H1 (cell line): ENCODE data around the gene MT4. TPM values are rescaled to one million over a fixed set of nuclear protein-coding genes. Genes with fewer than 3 reads are reported as not detected.

ENCODE experiments used
- CEBPB ChIP-seq: IDR thresholded peaks from 2 replicates; pipeline ENCODE4 v1.6.1; 2012; ENCODE audit warnings: low read depth, low read length
- POLR2A ChIP-seq, 2 experiments: IDR thresholded peaks; 1 replicate in 1 of 2; 2 replicates in 1 of 2; pipeline ENCODE4 v1.6.1; 2011; ENCODE audit warnings: low read depth in 2 of 2, low read length in 2 of 2, mild to moderate bottlenecking in 2 of 2; ENCODE audit errors: control extremely low read depth in 1 of 2
- polyA plus RNA-seq, 7 experiments: library from polyadenylated mRNA; depleted of rRNA in 3 of 7; stranded (reverse) in 5 of 7; unstranded in 2 of 7; fragments of >200 nt in 5 of 7; fragments of 200-250 nt in 2 of 7; gene quantifications; 1 replicate in 5 of 7; 2 replicates in 1 of 7; 4 replicates in 1 of 7; pipeline versions ENCODE4 v1.2.1 to v1.2.3, GENCODE V29; 2011 to 2013; ENCODE audit warnings: missing spikeins in 2 of 7, mixed read lengths in 2 of 7
- total RNA-seq: library from RNA; stranded (reverse); fragmentation: NEBNext Ultra II Directional; extraction: Animal tissue kit (Norgen Biotek cat#: 25700); gene quantifications from 2 replicates; pipeline ENCODE4 v1.2.1, GENCODE V29; 2021
- TF ChIP-seq, protein P1 (sequence below): fragments of 300-600 bp; sonication (generic); IDR thresholded peaks from 2 replicates; pipeline ENCODE4 v1.7.1; 2012; ENCODE audit warnings: low read length, moderate library complexity, mild to moderate bottlenecking, inconsistent platforms; ENCODE audit not compliant: insufficient replicate concordance

MT4 gene
- total and polyA plus RNA-seq, 2 of the 8 experiments (the other 6 are each of a cell fraction or from before 2014, with no cell fraction given) = not detected

DNA sequence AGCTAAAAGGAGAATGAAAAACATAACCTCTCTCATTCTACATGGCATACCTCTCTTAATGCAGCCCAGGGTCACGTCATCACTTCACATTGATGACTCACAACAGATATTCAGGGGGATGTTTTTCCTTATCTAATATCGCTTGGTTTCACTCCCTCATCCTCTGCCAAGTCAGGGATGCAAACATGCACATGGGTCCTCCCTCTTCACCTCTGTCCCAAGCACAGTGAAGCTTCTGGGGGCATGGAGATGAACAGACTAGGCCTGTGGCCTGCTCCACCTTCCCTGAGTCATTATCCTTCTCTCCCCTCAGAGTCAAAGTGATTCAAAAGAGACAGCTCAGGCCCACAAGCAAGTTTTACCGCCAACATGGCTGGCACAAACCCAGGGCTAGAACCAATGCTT is 41.2 kb downstream of the MT4 start (continued):
- TF ChIP-seq, protein P1, sequence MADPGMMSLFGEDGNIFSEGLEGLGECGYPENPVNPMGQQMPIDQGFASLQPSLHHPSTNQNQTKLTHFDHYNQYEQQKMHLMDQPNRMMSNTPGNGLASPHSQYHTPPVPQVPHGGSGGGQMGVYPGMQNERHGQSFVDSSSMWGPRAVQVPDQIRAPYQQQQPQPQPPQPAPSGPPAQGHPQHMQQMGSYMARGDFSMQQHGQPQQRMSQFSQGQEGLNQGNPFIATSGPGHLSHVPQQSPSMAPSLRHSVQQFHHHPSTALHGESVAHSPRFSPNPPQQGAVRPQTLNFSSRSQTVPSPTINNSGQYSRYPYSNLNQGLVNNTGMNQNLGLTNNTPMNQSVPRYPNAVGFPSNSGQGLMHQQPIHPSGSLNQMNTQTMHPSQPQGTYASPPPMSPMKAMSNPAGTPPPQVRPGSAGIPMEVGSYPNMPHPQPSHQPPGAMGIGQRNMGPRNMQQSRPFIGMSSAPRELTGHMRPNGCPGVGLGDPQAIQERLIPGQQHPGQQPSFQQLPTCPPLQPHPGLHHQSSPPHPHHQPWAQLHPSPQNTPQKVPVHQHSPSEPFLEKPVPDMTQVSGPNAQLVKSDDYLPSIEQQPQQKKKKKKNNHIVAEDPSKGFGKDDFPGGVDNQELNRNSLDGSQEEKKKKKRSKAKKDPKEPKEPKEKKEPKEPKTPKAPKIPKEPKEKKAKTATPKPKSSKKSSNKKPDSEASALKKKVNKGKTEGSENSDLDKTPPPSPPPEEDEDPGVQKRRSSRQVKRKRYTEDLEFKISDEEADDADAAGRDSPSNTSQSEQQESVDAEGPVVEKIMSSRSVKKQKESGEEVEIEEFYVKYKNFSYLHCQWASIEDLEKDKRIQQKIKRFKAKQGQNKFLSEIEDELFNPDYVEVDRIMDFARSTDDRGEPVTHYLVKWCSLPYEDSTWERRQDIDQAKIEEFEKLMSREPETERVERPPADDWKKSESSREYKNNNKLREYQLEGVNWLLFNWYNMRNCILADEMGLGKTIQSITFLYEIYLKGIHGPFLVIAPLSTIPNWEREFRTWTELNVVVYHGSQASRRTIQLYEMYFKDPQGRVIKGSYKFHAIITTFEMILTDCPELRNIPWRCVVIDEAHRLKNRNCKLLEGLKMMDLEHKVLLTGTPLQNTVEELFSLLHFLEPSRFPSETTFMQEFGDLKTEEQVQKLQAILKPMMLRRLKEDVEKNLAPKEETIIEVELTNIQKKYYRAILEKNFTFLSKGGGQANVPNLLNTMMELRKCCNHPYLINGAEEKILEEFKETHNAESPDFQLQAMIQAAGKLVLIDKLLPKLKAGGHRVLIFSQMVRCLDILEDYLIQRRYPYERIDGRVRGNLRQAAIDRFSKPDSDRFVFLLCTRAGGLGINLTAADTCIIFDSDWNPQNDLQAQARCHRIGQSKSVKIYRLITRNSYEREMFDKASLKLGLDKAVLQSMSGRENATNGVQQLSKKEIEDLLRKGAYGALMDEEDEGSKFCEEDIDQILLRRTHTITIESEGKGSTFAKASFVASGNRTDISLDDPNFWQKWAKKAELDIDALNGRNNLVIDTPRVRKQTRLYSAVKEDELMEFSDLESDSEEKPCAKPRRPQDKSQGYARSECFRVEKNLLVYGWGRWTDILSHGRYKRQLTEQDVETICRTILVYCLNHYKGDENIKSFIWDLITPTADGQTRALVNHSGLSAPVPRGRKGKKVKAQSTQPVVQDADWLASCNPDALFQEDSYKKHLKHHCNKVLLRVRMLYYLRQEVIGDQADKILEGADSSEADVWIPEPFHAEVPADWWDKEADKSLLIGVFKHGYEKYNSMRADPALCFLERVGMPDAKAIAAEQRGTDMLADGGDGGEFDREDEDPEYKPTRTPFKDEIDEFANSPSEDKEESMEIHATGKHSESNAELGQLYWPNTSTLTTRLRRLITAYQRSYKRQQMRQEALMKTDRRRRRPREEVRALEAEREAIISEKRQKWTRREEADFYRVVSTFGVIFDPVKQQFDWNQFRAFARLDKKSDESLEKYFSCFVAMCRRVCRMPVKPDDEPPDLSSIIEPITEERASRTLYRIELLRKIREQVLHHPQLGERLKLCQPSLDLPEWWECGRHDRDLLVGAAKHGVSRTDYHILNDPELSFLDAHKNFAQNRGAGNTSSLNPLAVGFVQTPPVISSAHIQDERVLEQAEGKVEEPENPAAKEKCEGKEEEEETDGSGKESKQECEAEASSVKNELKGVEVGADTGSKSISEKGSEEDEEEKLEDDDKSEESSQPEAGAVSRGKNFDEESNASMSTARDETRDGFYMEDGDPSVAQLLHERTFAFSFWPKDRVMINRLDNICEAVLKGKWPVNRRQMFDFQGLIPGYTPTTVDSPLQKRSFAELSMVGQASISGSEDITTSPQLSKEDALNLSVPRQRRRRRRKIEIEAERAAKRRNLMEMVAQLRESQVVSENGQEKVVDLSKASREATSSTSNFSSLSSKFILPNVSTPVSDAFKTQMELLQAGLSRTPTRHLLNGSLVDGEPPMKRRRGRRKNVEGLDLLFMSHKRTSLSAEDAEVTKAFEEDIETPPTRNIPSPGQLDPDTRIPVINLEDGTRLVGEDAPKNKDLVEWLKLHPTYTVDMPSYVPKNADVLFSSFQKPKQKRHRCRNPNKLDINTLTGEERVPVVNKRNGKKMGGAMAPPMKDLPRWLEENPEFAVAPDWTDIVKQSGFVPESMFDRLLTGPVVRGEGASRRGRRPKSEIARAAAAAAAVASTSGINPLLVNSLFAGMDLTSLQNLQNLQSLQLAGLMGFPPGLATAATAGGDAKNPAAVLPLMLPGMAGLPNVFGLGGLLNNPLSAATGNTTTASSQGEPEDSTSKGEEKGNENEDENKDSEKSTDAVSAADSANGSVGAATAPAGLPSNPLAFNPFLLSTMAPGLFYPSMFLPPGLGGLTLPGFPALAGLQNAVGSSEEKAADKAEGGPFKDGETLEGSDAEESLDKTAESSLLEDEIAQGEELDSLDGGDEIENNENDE = no peak
- TF ChIP-seq CEBPB (no peak), POLR2A (IDR thresholded peaks at IDR 0.05; ENCODE audit: control extremely low read depth in 1 of 2, low read depth in 2 of 2, low read length in 2 of 2) (no peak)
